GM12878 (cell line): ENCODE data around the gene TBCD. TPM values are rescaled to one million over a fixed set of nuclear protein-coding genes. Genes with fewer than 3 reads are reported as not detected.

ENCODE experiments used
- ATAC-seq: fragments of 200-7000 bp; cut with Tn5 transposase; 3 replicates; pipeline ENCODE4 v1.9.1; 2020; ENCODE audit warnings: mild to moderate bottlenecking, moderate library complexity
- BruUV-seq: library from RNA; stranded (reverse); fragments of 400-500 nt; replicated peaks from 2 replicates; lab custom pipeline; 2021; lab: Mats Ljungman, UMichigan
- CTCF ChIA-PET: fragments of 300-600 bp; sonication (Branson Sonifier 250); formaldehyde crosslinking; extraction: SDS; loops from one replicate; lab custom pipeline; 2021; ENCODE audit warnings: inconsistent platforms; lab: Yijun Ruan, JAX
- POLR2A ChIA-PET: fragments of 350-600 bp; formaldehyde crosslinking; extraction: SDS; loops from one replicate; lab custom pipeline; 2021; ENCODE audit warnings: inconsistent platforms; lab: Charles Lee
- RAD21 ChIA-PET: fragments of 300-600 bp; sonication (Branson Sonifier 250); formaldehyde crosslinking; loops from one replicate; lab custom pipeline; 2023; ENCODE audit warnings: antibody characterized with exemption; ENCODE audit not compliant: unreplicated experiment; lab: Charles Lee
- SMC1A ChIA-PET: fragments of 300-600 bp; sonication (Branson Sonifier 250); formaldehyde crosslinking; loops from one replicate; lab custom pipeline; 2023; ENCODE audit not compliant: unreplicated experiment, uncharacterized antibody; lab: Charles Lee
- DNase-seq: peaks from one replicate; pipeline ENCODE4 v3.0.0-alpha.2; 2011; ENCODE audit warnings: low read depth, low spot score
- FAIRE-seq: peaks from 3 replicates; lab custom pipeline; 2011; peaks lifted over from hg19 to GRCh38; lab: Jason Lieb, UNC
- H2AFZ ChIP-seq: 2 replicates; pipeline ENCODE4 v1.6.0; 2011; ENCODE audit warnings: low read depth, low read length, control low read depth; ENCODE audit not compliant: control insufficient read depth
- H3K27ac ChIP-seq: 2 replicates; pipeline ENCODE4 v1.5.1; 2011; ENCODE audit warnings: control low read depth; ENCODE audit not compliant: control insufficient read depth, insufficient read depth
- H3K27me3 ChIP-seq, 2 experiments: replicated peaks in 1 of 2; 2 replicates each; pipeline versions ENCODE4 v1.6.0 to v1.6.1; 2011; ENCODE audit warnings: low read length in 1 of 2; ENCODE audit not compliant: control insufficient read depth in 2 of 2, insufficient read depth in 2 of 2
- H3K36me3 ChIP-seq, 2 experiments: 2 replicates each; pipeline ENCODE4 v1.5.1; 2011; ENCODE audit warnings: low read length in 1 of 2; ENCODE audit not compliant: control insufficient read depth in 2 of 2, insufficient read depth in 2 of 2
- H3K4me1 ChIP-seq: 2 replicates; pipeline ENCODE4 v1.6.1; 2011; ENCODE audit warnings: mild to moderate bottlenecking, low read length, moderate library complexity, mixed read lengths; ENCODE audit not compliant: control insufficient read depth, insufficient read depth
- H3K4me2 ChIP-seq: 2 replicates; pipeline ENCODE4 v1.6.0; 2011; ENCODE audit warnings: control low read depth; ENCODE audit not compliant: control insufficient read depth, insufficient read depth
- H3K4me3 ChIP-seq: fragments of 200-600 bp; sonication (generic); 2 replicates; pipeline ENCODE4 v1.5.1; 2016
- H3K79me2 ChIP-seq: 2 replicates; pipeline ENCODE4 v1.6.0; 2011; ENCODE audit warnings: low read length; ENCODE audit not compliant: control insufficient read depth, insufficient read depth
- H3K9ac ChIP-seq: 2 replicates; pipeline ENCODE4 v1.8.0; 2011; ENCODE audit warnings: low read length, control low read depth, mixed read lengths; ENCODE audit not compliant: control insufficient read depth, insufficient read depth
- H3K9me3 ChIP-seq: replicated peaks from 3 replicates; pipeline ENCODE4 v1.5.1; 2011; ENCODE audit warnings: mild to moderate bottlenecking, low read length; ENCODE audit not compliant: control insufficient read depth, insufficient read depth
- H4K20me1 ChIP-seq: 2 replicates; pipeline ENCODE4 v1.6.0; 2011; ENCODE audit not compliant: control insufficient read depth, insufficient read depth
- ATF3 ChIP-seq: IDR thresholded peaks from 2 replicates; pipeline ENCODE4 v1.6.1; 2011; ENCODE audit warnings: low read depth, mild to moderate bottlenecking, low read length, moderate library complexity, borderline replicate concordance; ENCODE audit errors: extremely low read depth
- BCLAF1 ChIP-seq: fragments of 450-650 bp; IDR thresholded peaks from 2 replicates; pipeline ENCODE4 v1.6.1; 2017; ENCODE audit warnings: antibody characterized with exemption, mild to moderate bottlenecking, moderate library complexity
- BHLHE40 ChIP-seq, 2 experiments: fragments of 450-650 bp in 1 of 2; IDR thresholded peaks; 2 replicates each; pipeline ENCODE4 v1.6.1; 2011 to 2017; ENCODE audit warnings: low read depth in 2 of 2, borderline replicate concordance in 1 of 2, improper control_type of control experiment in 1 of 2, low read length in 1 of 2, mild to moderate bottlenecking in 1 of 2
- BRCA1 ChIP-seq: IDR thresholded peaks from 2 replicates; pipeline ENCODE4 v1.6.1; 2011; ENCODE audit warnings: low read depth, low read length, improper control_type of control experiment
- CEBPB ChIP-seq, 2 experiments: fragments of 150-350 bp in 1 of 2; IDR thresholded peaks; 2 replicates each; pipeline ENCODE4 v1.6.1; 2012 to 2014; ENCODE audit warnings: low read depth in 2 of 2, low read length in 2 of 2, borderline replicate concordance in 1 of 2, inconsistent platforms in 1 of 2
- E2F4 ChIP-seq: IDR thresholded peaks from 2 replicates; pipeline ENCODE4 v1.6.1; 2012; ENCODE audit warnings: low read depth, low read length, improper control_type of control experiment
- NRF1 ChIP-seq: conservative IDR thresholded peaks from 2 replicates; pipeline ENCODE4 v1.6.1; 2011; ENCODE audit warnings: mild to moderate bottlenecking, low read depth, low read length, improper control_type of control experiment
- SIN3A ChIP-seq: IDR thresholded peaks from 2 replicates; pipeline ENCODE4 v1.6.1; 2012; ENCODE audit warnings: low read depth, low read length, improper control_type of control experiment
- ZNF687 ChIP-seq: fragments of 450-650 bp; IDR thresholded peaks from 2 replicates; pipeline ENCODE4 v1.6.1; 2017; ENCODE audit warnings: mild to moderate bottlenecking, moderate library complexity
- ZZZ3 ChIP-seq: IDR thresholded peaks from 2 replicates; pipeline ENCODE4 v1.6.1; 2011; ENCODE audit warnings: low read depth; ENCODE audit not compliant: control insufficient read depth, insufficient read length
- WGBS: methylation state at CpG from one replicate; pipeline ENCODE4 v1.1.6; 2016; ENCODE audit warnings: low lambda C conversion rate; ENCODE audit not compliant: insufficient replicate concordance, insufficient coverage; ENCODE audit errors: missing lambda C conversion rate; 5-methylcytosine and 5-hydroxymethylcytosine counted together
- in situ Hi-C: fragments of 300-500 bp; cut with MboI; formaldehyde crosslinking; loops from 9 replicates; pipeline ENCODE4 v1.14.3; 2018; ENCODE audit warnings: mixed read lengths
- intact Hi-C: fragments of 100-400 bp; cut with micrococcal nuclease; formaldehyde crosslinking; loops from one replicate; pipeline ENCODE4 v1.14.2; 2022; ENCODE audit not compliant: unreplicated experiment
- polyA plus RNA-seq, 11 experiments: library from polyadenylated mRNA; depleted of rRNA in 4 of 11; unstranded in 6 of 11; stranded (reverse) in 5 of 11; fragments of >200 nt; fragmentation: Nextera tagmentation in 4 of 11; fragmentation: Illumina TruSeq in 1 of 11; extraction: Ambion mirVana in 4 of 11; extraction: Trizol in 1 of 11; gene quantifications; 1 replicate in 1 of 11; 2 replicates in 10 of 11; pipeline versions ENCODE4 v1.2.1 to v1.2.3, GENCODE V29; 2011 to 2016; ENCODE audit warnings: inconsistent platforms in 2 of 11, missing spikeins in 2 of 11, low read depth in 1 of 11
- total RNA-seq, 4 experiments: library from RNA; depleted of rRNA in 3 of 4; stranded (reverse); fragments of >200 nt in 3 of 4; fragmentation: Illumina TruSeq in 1 of 4; extraction: Trizol in 1 of 4; gene quantifications; 2 replicates each; pipeline versions ENCODE4 v1.2.1 to v1.2.3, GENCODE V29; 2013 to 2021

The TBCD gene
- total and polyA plus RNA-seq, 10 of the 15 experiments (the other 5 are each of a cell fraction or from before 2014, with no cell fraction given), result 10.3 to 114 (median 52.4) TPM

GRCh38 chr17:82820278-82821251, 68.7 kb downstream of the TBCD start (continued):
- TF ChIP-seq E2F4 (no peak), CEBPB (IDR thresholded peaks at IDR 0.05; ENCODE audit: borderline replicate concordance in 1 of 2, low read depth in 2 of 2, low read length in 2 of 2) (no peak)

GRCh38 chr17:82821554-82821953, 69.7 kb downstream of the TBCD start:
- Histone ChIP-seq H4K20me1 (no peaks in the 10 kb centered on the region), H3K4me2 (no peak overlapping the region), H3K9me3 (no peaks in the 10 kb centered on the region), H3K27me3 (no peaks in the 10 kb centered on the region), H3K4me1 (no peaks in the 10 kb centered on the region), H3K27ac (no peak overlapping the region), H3K36me3 (peaks cover 0 to 3% of the 10 kb centered on the region in 2 experiments; a peak in 3 of 4 replicates), H2AFZ (no peak overlapping the region), H3K79me2 (no peaks in the 10 kb centered on the region), H3K9ac (no peak overlapping the region), H3K4me3 (no peak overlapping the region)
- RAD21 ChIA-PET, result no interaction called here
- intact Hi-C loops, result no loop called here
- SMC1A ChIA-PET, result no interaction called here
- ATAC-seq (no peak), DNase-seq (no peak), FAIRE-seq (no peak)
- CTCF ChIA-PET, result interaction anchor here (1.6 kb wide), 1 partner anchor 40 kb away, joined by 4 read pairs; no protein-coding TSS in a partner anchor
- WGBS, result 100% methylated on average over 2 of the region's 2 CpGs
- POLR2A ChIA-PET, result no interaction called here
- in situ Hi-C loops, result no loop called here
- BruUV-seq, result no TSS peak
- TF ChIP-seq SIN3A (no peak), BCLAF1 (no peak), ATF3 (no peak), ZNF687 (no peak), BHLHE40 (IDR thresholded peaks at IDR 0.05; ENCODE audit: borderline replicate concordance in 1 of 2, low read depth in 2 of 2, low read length in 1 of 2) (no peak), NRF1 (no peak), BRCA1 (no peak), ZZZ3 (no peak)
